ENCODE results near the gene SPEG. TPM values are rescaled to one million over a fixed set of nuclear protein-coding genes. Genes with fewer than 3 reads are reported as not detected.

The SPEG gene
- total and polyA plus RNA-seq, 2 of the 13 experiments (the other 11 are each of a cell fraction or from before 2014, with no cell fraction given), result 0.18 to 0.24 TPM

GRCh38 chr2:219530048-219530963 lies 95.7 kb downstream of the SPEG start (continued):
- TF ChIP-seq TFDP2 (CRISPR knock-in tag; IDR thresholded peaks at IDR 0.05) (0 out of 2 replicates have a peak, but pooled peaks have one; percentile 40), SOX13 (IDR thresholded peaks at IDR 0.05) (no peak), SOX13 (CRISPR knock-in tag; conservative IDR thresholded peaks at IDR 0.05 in 1 of 2, IDR thresholded peaks at IDR 0.05 in 1 of 2) (0 out of 4 replicates have a peak, but pooled peaks of 1 of the 2 experiments have one; percentile 11), SAP130 (CRISPR knock-in tag; IDR thresholded peaks at IDR 0.05; ENCODE audit: low read depth) (0 out of 2 replicates have a peak, but pooled peaks have one; percentile 17), ZNF180 (CRISPR knock-in tag; IDR thresholded peaks at IDR 0.05; ENCODE audit: borderline replicate concordance, low read depth) (no peak), ZNF331 (CRISPR knock-in tag; IDR thresholded peaks at IDR 0.05) (peak; percentile 32; the same call in 1 of the 2 replicates), SMYD3 (CRISPR knock-in tag; IDR thresholded peaks at IDR 0.05) (no peak), GATA4 (IDR thresholded peaks at IDR 0.05; ENCODE audit: borderline replicate concordance, low read depth) (no peak), NR2C2 (CRISPR knock-in tag; IDR thresholded peaks at IDR 0.05; ENCODE audit: borderline replicate concordance) (no peak), ZMYM4 (CRISPR knock-in tag; IDR thresholded peaks at IDR 0.05) (peak; percentile 60; the same call in 1 of the 2 replicates), ZNF672 (CRISPR knock-in tag; IDR thresholded peaks at IDR 0.05) (no peak), ZNF660 (CRISPR knock-in tag; IDR thresholded peaks at IDR 0.05; ENCODE audit: borderline replicate concordance, low read depth) (no peak), SNAPC5 (CRISPR knock-in tag; IDR thresholded peaks at IDR 0.05; ENCODE audit: borderline replicate concordance) (no peak), TBL1XR1 (IDR thresholded peaks at IDR 0.05; ENCODE audit: borderline replicate concordance, low read length, partially characterized antibody) (no peak), KAT7 (CRISPR knock-in tag; IDR thresholded peaks at IDR 0.05; ENCODE audit: borderline replicate concordance) (no peak), XRCC5 (optimal IDR thresholded peaks at IDR 0.05; ENCODE audit: low read length) (peak; percentile 89), TAF15 (IDR thresholded peaks at IDR 0.05; ENCODE audit: low read depth, low read length, poor library complexity, severe bottlenecking) (no peak), HCFC1 (IDR thresholded peaks at IDR 0.05; ENCODE audit: low read depth, low read length) (no peak), KLF13 (CRISPR knock-in tag; IDR thresholded peaks at IDR 0.05) (no peak), SMC3 (IDR thresholded peaks at IDR 0.05; ENCODE audit: low read length) (peak; percentile 84), ZNF747 (CRISPR knock-in tag; IDR thresholded peaks at IDR 0.05; ENCODE audit: borderline replicate concordance) (no peak; the same call in 1 of the 2 replicates), RXRA (CRISPR knock-in tag; IDR thresholded peaks at IDR 0.05) (peak; percentile 50; the same call in 1 of the 2 replicates), ZNF878 (CRISPR knock-in tag; IDR thresholded peaks at IDR 0.05) (no peak), MAZ (IDR thresholded peaks at IDR 0.05; ENCODE audit: borderline replicate concordance, low read depth, low read length) (peak; percentile 34; the same call in 1 of the 2 replicates), MAZ (CRISPR knock-in tag; IDR thresholded peaks at IDR 0.05; ENCODE audit: low read depth) (peak; percentile 69; the same call in 1 of the 2 replicates), SUZ12 (IDR thresholded peaks at IDR 0.05; ENCODE audit: low read depth, low read length) (peak; percentile 36; the same call in 1 of the 2 replicates), GATAD1 (CRISPR knock-in tag; IDR thresholded peaks at IDR 0.05) (peak; percentile 43; the same call in 1 of the 2 replicates), RXRB (CRISPR knock-in tag; IDR thresholded peaks at IDR 0.05; ENCODE audit: borderline replicate concordance) (0 out of 2 replicates have a peak, but pooled peaks have one; percentile 31)
- TF ChIP-seq, protein P1, sequence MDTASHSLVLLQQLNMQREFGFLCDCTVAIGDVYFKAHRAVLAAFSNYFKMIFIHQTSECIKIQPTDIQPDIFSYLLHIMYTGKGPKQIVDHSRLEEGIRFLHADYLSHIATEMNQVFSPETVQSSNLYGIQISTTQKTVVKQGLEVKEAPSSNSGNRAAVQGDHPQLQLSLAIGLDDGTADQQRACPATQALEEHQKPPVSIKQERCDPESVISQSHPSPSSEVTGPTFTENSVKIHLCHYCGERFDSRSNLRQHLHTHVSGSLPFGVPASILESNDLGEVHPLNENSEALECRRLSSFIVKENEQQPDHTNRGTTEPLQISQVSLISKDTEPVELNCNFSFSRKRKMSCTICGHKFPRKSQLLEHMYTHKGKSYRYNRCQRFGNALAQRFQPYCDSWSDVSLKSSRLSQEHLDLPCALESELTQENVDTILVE (CRISPR knock-in tag; IDR thresholded peaks at IDR 0.05), result no peak
